Measurements from ENCODE around the gene FBXO4. TPM values are rescaled to one million over a fixed set of nuclear protein-coding genes. Genes with fewer than 3 reads are reported as not detected.

The FBXO4 gene
- total RNA-seq, 1 experiment from 2014 or later, result 1.2 TPM

DNA sequence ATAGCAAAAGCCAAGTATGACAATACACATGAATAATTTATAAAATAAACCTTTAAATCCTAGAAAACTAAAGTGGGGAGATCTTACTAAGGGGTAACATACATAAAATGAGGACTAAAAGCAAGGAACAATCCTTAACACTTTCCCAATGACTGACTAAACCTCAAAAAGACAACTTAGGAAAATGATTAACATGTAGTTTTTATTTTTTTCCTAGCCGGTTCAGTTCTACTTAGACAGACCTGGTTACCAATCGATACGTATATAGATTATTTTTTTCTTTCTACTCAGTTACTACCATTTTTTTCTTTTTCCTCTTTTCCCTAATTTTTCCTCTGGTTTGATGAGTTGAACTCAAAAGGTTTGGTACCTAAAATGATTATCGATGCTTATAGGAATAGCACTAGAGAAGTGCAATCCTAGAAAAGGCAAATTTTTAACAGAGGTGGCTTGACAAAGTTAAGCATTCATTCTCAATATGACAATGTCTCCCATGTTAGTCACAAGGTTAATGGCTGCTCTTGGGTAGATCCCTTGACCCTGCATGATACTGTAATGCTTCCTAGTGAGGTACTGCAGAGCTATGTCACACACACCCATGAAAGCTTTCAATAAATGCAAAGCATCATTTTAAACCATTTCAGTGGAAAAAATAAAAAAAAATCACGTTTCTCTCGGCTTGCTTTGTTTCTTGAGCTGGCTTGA, 41.5 kb downstream of the FBXO4 start:
- Histone ChIP-seq H4K5ac (ENCODE audit: insufficient read length, low read depth, low read length) (no peak overlapping the region), H3K4ac (ENCODE audit: low read depth, low read length) (no peak overlapping the region), H3K23ac (ENCODE audit: insufficient read length, low read depth, low read length) (no peak overlapping the region), H4K8ac (replicated peaks; ENCODE audit: insufficient read length, low read depth, low read length) (no peak overlapping the region), H2BK5ac (ENCODE audit: insufficient read length, low read length) (no peak overlapping the region), H3K9me3 (ENCODE audit: control insufficient read depth, low read depth, low read length) (no peaks in the 10 kb centered on the region), H2BK15ac (ENCODE audit: low read depth, low read length) (no peak overlapping the region), H2BK20ac (ENCODE audit: low read depth, low read length, poor library complexity, severe bottlenecking) (no peak overlapping the region), H2BK120ac (ENCODE audit: low read depth, low read length, poor library complexity, severe bottlenecking) (no peak overlapping the region), H3K27ac (ENCODE audit: insufficient read length, low read depth, low read length) (no peak overlapping the region), H3K4me1 (ENCODE audit: insufficient read depth, low read length) (no peaks in the 10 kb centered on the region), H3K18ac (ENCODE audit: insufficient read length, low read depth, low read length) (no peak overlapping the region), H4K20me1 (ENCODE audit: control insufficient read depth, insufficient read depth, insufficient read length) (no peaks in the 10 kb centered on the region), H2AK5ac (ENCODE audit: insufficient read length, low read length) (no peak overlapping the region), H3K9ac (ENCODE audit: extremely low read depth, insufficient read length, low read length) (no peak overlapping the region), H2AFZ (ENCODE audit: low read length) (no peak overlapping the region), H3K4me2 (ENCODE audit: insufficient read depth, insufficient read length, low read length) (no peak overlapping the region), H3K27me3 (ENCODE audit: insufficient read depth, low read length) (no peaks in the 10 kb centered on the region), H3K23me2 (ENCODE audit: insufficient read length, low read depth, low read length, poor library complexity, severe bottlenecking) (no peaks in the 10 kb centered on the region), H4K91ac (ENCODE audit: insufficient read length, low read depth, low read length) (no peak overlapping the region), H2BK12ac (ENCODE audit: insufficient read length, low read depth, low read length) (no peak overlapping the region), H3K79me2 (ENCODE audit: insufficient read depth, low read length) (no peaks in the 10 kb centered on the region), H3K14ac (ENCODE audit: insufficient read depth, low read length) (no peak overlapping the region), H3K79me1 (ENCODE audit: insufficient read depth, low read depth, low read length, poor library complexity, severe bottlenecking) (no peaks in the 10 kb centered on the region), H3T11ph (ENCODE audit: low read length) (no peak overlapping the region), H3K56ac (ENCODE audit: insufficient read length, low read depth, low read length) (no peak overlapping the region)
- peaks cover 0 to 6% (median 0%) of the 10 kb centered on the region in 3 experiments; a peak in 2 of 7 replicates for H3K36me3 Mint-ChIP-seq (ENCODE audit: insufficient read depth in 1 of 3, low read depth in 3 of 3)
- H3K27me3 Mint-ChIP-seq (ENCODE audit: low read depth), result no peaks in the 10 kb centered on the region
- no peak for DNase-seq
- H3K9me3 Mint-ChIP-seq, result peaks cover 2 to 8% of the 10 kb centered on the region in 2 experiments; a peak in 4 of 5 replicates
- H3K4me3 Mint-ChIP-seq, result no peak overlapping the region
- H3K27ac Mint-ChIP-seq, result no peak overlapping the region
- TF ChIP-seq, protein P1, sequence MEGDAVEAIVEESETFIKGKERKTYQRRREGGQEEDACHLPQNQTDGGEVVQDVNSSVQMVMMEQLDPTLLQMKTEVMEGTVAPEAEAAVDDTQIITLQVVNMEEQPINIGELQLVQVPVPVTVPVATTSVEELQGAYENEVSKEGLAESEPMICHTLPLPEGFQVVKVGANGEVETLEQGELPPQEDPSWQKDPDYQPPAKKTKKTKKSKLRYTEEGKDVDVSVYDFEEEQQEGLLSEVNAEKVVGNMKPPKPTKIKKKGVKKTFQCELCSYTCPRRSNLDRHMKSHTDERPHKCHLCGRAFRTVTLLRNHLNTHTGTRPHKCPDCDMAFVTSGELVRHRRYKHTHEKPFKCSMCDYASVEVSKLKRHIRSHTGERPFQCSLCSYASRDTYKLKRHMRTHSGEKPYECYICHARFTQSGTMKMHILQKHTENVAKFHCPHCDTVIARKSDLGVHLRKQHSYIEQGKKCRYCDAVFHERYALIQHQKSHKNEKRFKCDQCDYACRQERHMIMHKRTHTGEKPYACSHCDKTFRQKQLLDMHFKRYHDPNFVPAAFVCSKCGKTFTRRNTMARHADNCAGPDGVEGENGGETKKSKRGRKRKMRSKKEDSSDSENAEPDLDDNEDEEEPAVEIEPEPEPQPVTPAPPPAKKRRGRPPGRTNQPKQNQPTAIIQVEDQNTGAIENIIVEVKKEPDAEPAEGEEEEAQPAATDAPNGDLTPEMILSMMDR (conservative IDR thresholded peaks at IDR 0.05), result no peak
- H3K4me1 Mint-ChIP-seq, result peaks cover 0 to 4% of the 10 kb centered on the region in 2 experiments; a peak in 1 of 4 replicates
- WGBS (ENCODE audit: extremely low coverage, insufficient read length, low lambda C conversion rate), result no CpG with 5 or more reads among the region's 6 CpGs

Measured in H9 (cell line).